Mucosa of rectum (tissue), 2 donors: Measurements from ENCODE around the gene RGS9.

Experiments
- H3K27ac ChIP-seq, 2 donors: one replicate each; pipeline ENCODE4 v1.7.0; 2013; ENCODE audit warnings: inconsistent platforms in 2 of 2, low read depth in 2 of 2, low read length in 2 of 2
- H3K27me3 ChIP-seq, 2 donors: one replicate each; pipeline ENCODE4 v1.7.0; 2013; ENCODE audit warnings: low read length in 2 of 2; ENCODE audit not compliant: control insufficient read depth in 2 of 2, insufficient read depth in 2 of 2
- H3K36me3 ChIP-seq, 2 donors: one replicate each; pipeline ENCODE4 v1.7.0; 2013; ENCODE audit warnings: low read length in 2 of 2; ENCODE audit not compliant: control insufficient read depth in 2 of 2, insufficient read depth in 2 of 2
- H3K4me1 ChIP-seq, 2 donors: one replicate each; pipeline ENCODE4 v1.7.0; 2013; ENCODE audit warnings: low read length in 2 of 2, mild to moderate bottlenecking in 1 of 2; ENCODE audit not compliant: control insufficient read depth in 2 of 2, insufficient read depth in 2 of 2
- H3K4me3 ChIP-seq, 2 donors: one replicate each; pipeline ENCODE4 v1.7.0; 2013; ENCODE audit warnings: low read length in 2 of 2
- H3K9ac ChIP-seq, 2 donors: one replicate each; pipeline ENCODE4 v1.7.0; 2013; ENCODE audit warnings: low read length in 2 of 2, low read depth in 1 of 2, mild to moderate bottlenecking in 1 of 2
- H3K9me3 ChIP-seq, 2 donors: one replicate each; pipeline ENCODE4 v1.7.0; 2013; ENCODE audit warnings: low read length in 2 of 2; ENCODE audit not compliant: control insufficient read depth in 2 of 2
- donor health status: healthy.
- donor health status: Normal muscosa, but diverticular disease.

The RGS9 gene

GRCh38 chr17:65193716-65194293, 56.6 kb downstream of the RGS9 start:
- no peaks in the 10 kb centered on the region for H3K9me3 ChIP-seq
- H3K4me3 ChIP-seq = no peak overlapping the region
- H3K27me3 ChIP-seq = no peaks in the 10 kb centered on the region
- no peak overlapping the region for H3K27ac ChIP-seq
- no peaks in the 10 kb centered on the region for H3K4me1 ChIP-seq
- H3K36me3 ChIP-seq = no peaks in the 10 kb centered on the region
- H3K9ac ChIP-seq = no peak overlapping the region

GRCh38 chr17:65194670-65195334, 57.6 kb downstream of the RGS9 start:
- H3K4me1 ChIP-seq = no peaks in the 10 kb centered on the region
- H3K27me3 ChIP-seq = no peaks in the 10 kb centered on the region
- H3K9me3 ChIP-seq = no peaks in the 10 kb centered on the region
- H3K9ac ChIP-seq = no peak overlapping the region
- no peaks in the 10 kb centered on the region for H3K36me3 ChIP-seq
- no peak overlapping the region for H3K27ac ChIP-seq
- H3K4me3 ChIP-seq = no peak overlapping the region

- H3K27ac ChIP-seq = no peak overlapping the region
- H3K36me3 ChIP-seq = no peaks in the 10 kb centered on the region
Measured at GRCh38 chr17:65195716-65196115, 58.5 kb downstream of the RGS9 start.

GRCh38 chr17:65196617-65197016, 59.4 kb downstream of the RGS9 start:
- Histone ChIP-seq H3K27ac (no peak overlapping the region), H3K4me1 (no peaks in the 10 kb centered on the region), H3K27me3 (no peaks in the 10 kb centered on the region), H3K9me3 (no peaks in the 10 kb centered on the region), H3K9ac (no peak overlapping the region), H3K4me3 (no peak overlapping the region), H3K36me3 (no peaks in the 10 kb centered on the region)

More at GRCh38 chr17:65195716-65196115, 58.5 kb downstream of the RGS9 start:
- Histone ChIP-seq H3K9ac (no peak overlapping the region), H3K27me3 (no peaks in the 10 kb centered on the region), H3K4me1 (no peaks in the 10 kb centered on the region), H3K9me3 (no peaks in the 10 kb centered on the region), H3K4me3 (no peak overlapping the region)

- Histone ChIP-seq H3K9ac (no peak overlapping the region), H3K4me3 (no peak overlapping the region), H3K27ac (no peak overlapping the region), H3K36me3 (no peaks in the 10 kb centered on the region), H3K4me1 (no peaks in the 10 kb centered on the region), H3K9me3 (no peaks in the 10 kb centered on the region), H3K27me3 (no peaks in the 10 kb centered on the region)
Measured at GRCh38 chr17:65197201-65197600, 60.0 kb downstream of the RGS9 start.

- Histone ChIP-seq H3K36me3 (no peaks in the 10 kb centered on the region), H3K27me3 (no peaks in the 10 kb centered on the region), H3K9me3 (no peaks in the 10 kb centered on the region), H3K4me3 (no peak overlapping the region), H3K9ac (no peak overlapping the region), H3K27ac (no peak overlapping the region), H3K4me1 (no peaks in the 10 kb centered on the region)
Measured at GRCh38 chr17:65198653-65199382, 61.6 kb downstream of the RGS9 start.

- no peaks in the 10 kb centered on the region for H3K36me3 ChIP-seq
- H3K9ac ChIP-seq = no peak overlapping the region
- H3K4me3 ChIP-seq = no peak overlapping the region
- no peaks in the 10 kb centered on the region for H3K9me3 ChIP-seq
- H3K27me3 ChIP-seq = no peaks in the 10 kb centered on the region
- no peak overlapping the region for H3K27ac ChIP-seq
- no peaks in the 10 kb centered on the region for H3K4me1 ChIP-seq
Measured at GRCh38 chr17:65201331-65201730, 64.2 kb downstream of the RGS9 start.

- Histone ChIP-seq H3K27ac (no peak overlapping the region), H3K27me3 (peaks cover 0 to 2% of the 10 kb centered on the region in 2 donors), H3K9me3 (no peaks in the 10 kb centered on the region)
Measured at GRCh38 chr17:65202844-65203571, 65.8 kb downstream of the RGS9 start.

GRCh38 chr17:65204001-65204400, 66.8 kb downstream of the RGS9 start:
- H3K27ac ChIP-seq = no peak overlapping the region
- H3K4me1 ChIP-seq = no peaks in the 10 kb centered on the region
- H3K4me3 ChIP-seq = no peak overlapping the region
- H3K27me3 ChIP-seq = peaks cover 0 to 2% of the 10 kb centered on the region in 2 donors
- H3K9ac ChIP-seq = no peak overlapping the region
- H3K9me3 ChIP-seq = no peaks in the 10 kb centered on the region
- no peaks in the 10 kb centered on the region for H3K36me3 ChIP-seq

More at GRCh38 chr17:65202844-65203571, 65.8 kb downstream of the RGS9 start:
- Histone ChIP-seq H3K4me3 (no peak overlapping the region), H3K4me1 (no peaks in the 10 kb centered on the region), H3K9ac (no peak overlapping the region), H3K36me3 (no peaks in the 10 kb centered on the region)

GRCh38 chr17:65205655-65206054, 68.5 kb downstream of the RGS9 start:
- H3K9me3 ChIP-seq = no peaks in the 10 kb centered on the region
- no peak overlapping the region for H3K9ac ChIP-seq
- no peaks in the 10 kb centered on the region for H3K36me3 ChIP-seq
- no peak overlapping the region for H3K4me3 ChIP-seq
- H3K27me3 ChIP-seq = peaks cover 0 to 2% of the 10 kb centered on the region in 2 donors
- no peaks in the 10 kb centered on the region for H3K4me1 ChIP-seq
- no peak overlapping the region for H3K27ac ChIP-seq
